Thyroid gland (tissue), 4 donors: Measurements from ENCODE around the gene COL1A2.

ENCODE experiments used
- POLR2A ChIP-seq, 2 donors: fragments of 450-650 bp; IDR thresholded peaks; one replicate each; pipeline ENCODE4 v1.6.1; 2017; ENCODE audit warnings: antibody characterized with exemption in 2 of 2, mild to moderate bottlenecking in 2 of 2, moderate library complexity in 1 of 2
- TF ChIP-seq, protein P1 (sequence below), 6 experiments: fragments of 200-600 bp in 3 of 6; fragments of 450-650 bp in 3 of 6; sonication (generic) in 3 of 6; IDR thresholded peaks; one replicate each; pipeline ENCODE4 v1.5.1; 2016 to 2019; ENCODE audit warnings: antibody characterized with exemption in 6 of 6, mild to moderate bottlenecking in 2 of 6, inconsistent platforms in 1 of 6, moderate library complexity in 1 of 6

DNA sequence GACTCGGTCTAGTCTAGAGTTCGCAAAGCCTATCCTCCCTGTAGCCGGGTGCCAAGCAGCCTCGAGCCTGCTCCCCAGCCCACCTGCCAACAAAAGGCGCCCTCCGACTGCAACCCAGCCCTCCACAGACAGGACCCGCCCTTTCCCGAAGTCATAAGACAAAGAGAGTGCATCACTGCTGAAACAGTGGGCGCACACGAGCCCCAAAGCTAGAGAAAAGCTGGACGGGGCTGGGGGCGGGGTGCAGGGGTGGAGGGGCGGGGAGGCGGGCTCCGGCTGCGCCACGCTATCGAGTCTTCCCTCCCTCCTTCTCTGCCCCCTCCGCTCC is 622 bp upstream of the COL1A2 start:
- no peak for TF ChIP-seq POLR2A (IDR thresholded peaks at IDR 0.05)
- TF ChIP-seq, protein P1, sequence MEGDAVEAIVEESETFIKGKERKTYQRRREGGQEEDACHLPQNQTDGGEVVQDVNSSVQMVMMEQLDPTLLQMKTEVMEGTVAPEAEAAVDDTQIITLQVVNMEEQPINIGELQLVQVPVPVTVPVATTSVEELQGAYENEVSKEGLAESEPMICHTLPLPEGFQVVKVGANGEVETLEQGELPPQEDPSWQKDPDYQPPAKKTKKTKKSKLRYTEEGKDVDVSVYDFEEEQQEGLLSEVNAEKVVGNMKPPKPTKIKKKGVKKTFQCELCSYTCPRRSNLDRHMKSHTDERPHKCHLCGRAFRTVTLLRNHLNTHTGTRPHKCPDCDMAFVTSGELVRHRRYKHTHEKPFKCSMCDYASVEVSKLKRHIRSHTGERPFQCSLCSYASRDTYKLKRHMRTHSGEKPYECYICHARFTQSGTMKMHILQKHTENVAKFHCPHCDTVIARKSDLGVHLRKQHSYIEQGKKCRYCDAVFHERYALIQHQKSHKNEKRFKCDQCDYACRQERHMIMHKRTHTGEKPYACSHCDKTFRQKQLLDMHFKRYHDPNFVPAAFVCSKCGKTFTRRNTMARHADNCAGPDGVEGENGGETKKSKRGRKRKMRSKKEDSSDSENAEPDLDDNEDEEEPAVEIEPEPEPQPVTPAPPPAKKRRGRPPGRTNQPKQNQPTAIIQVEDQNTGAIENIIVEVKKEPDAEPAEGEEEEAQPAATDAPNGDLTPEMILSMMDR (IDR thresholded peaks at IDR 0.05) = no peak
